Measurements from ENCODE around the gene MARK3. TPM values are rescaled to one million over a fixed set of nuclear protein-coding genes. Genes with fewer than 3 reads are reported as not detected.

The MARK3 gene
- total and polyA plus RNA-seq, 2 donors (not counting 1 experiment from before 2014, with no cell fraction given) = 73.0 to 142 TPM

DNA sequence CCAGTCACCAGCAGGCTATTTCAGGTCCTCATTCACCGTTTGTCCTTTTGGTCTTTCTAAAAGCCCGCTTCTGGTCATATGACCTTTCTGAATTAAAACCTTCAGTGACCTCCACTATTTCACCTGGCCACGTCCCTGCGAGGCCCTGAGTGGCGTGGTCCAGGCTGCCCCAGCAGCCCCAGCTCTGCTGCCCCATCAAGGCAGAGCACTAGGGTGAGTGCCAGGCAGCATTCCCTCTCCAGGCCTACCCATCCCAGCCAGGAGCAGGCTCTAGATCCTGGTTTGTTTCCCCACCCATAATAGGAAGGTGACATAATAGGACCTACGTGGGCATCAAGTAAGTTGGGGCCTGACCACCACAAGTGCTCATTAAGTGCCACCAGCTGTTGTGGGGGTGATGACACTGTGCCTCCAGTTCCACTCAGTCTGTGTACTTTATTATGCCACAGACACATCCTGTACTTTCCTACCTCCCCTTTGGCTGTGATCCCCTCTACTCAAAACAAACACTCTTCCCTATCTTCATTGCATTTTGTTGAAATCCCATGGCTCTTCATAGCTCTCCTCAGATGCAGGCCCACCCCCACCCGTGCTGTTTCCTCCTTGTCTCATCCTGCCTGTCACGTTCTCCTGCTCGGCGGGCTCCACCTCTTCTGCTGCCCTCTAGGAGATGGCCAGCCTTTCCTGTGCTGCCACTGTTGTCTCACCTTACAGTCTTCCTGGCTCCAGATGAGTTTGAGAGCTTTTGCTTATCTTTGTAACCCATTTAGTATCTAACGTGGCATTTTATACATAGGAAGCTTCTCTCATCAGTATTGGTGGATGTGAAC lies 116.0 kb downstream of the MARK3 start:
- ATAC-seq (ENCODE audit: low read depth) (no peak), DNase-seq (no peak)
- intact Hi-C loops (cut with micrococcal nuclease) = no loop called here
- no peaks in the 10 kb centered on the region for H3K4me1 ChIP-seq (ENCODE audit: control insufficient read depth in 2 of 2, insufficient read depth in 2 of 2, low read length in 2 of 2)
- no peaks in the 10 kb centered on the region for H3K9me3 Mint-ChIP-seq (ENCODE audit: insufficient read depth)
- TF ChIP-seq, protein P1, sequence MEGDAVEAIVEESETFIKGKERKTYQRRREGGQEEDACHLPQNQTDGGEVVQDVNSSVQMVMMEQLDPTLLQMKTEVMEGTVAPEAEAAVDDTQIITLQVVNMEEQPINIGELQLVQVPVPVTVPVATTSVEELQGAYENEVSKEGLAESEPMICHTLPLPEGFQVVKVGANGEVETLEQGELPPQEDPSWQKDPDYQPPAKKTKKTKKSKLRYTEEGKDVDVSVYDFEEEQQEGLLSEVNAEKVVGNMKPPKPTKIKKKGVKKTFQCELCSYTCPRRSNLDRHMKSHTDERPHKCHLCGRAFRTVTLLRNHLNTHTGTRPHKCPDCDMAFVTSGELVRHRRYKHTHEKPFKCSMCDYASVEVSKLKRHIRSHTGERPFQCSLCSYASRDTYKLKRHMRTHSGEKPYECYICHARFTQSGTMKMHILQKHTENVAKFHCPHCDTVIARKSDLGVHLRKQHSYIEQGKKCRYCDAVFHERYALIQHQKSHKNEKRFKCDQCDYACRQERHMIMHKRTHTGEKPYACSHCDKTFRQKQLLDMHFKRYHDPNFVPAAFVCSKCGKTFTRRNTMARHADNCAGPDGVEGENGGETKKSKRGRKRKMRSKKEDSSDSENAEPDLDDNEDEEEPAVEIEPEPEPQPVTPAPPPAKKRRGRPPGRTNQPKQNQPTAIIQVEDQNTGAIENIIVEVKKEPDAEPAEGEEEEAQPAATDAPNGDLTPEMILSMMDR (IDR thresholded peaks at IDR 0.05) = no peak
- no peak for TF ChIP-seq EZH2 (IDR thresholded peaks at IDR 0.05; ENCODE audit: borderline replicate concordance, insufficient read depth, low read depth, low read length, poor library complexity, severe bottlenecking)
- no peaks in the 10 kb centered on the region for H3K9me3 ChIP-seq (ENCODE audit: control extremely low read depth in 1 of 3, control insufficient read depth in 2 of 3, insufficient read depth in 1 of 3, low read length in 2 of 3)
- H3K4me2 ChIP-seq (replicated peaks; ENCODE audit: low read depth, low read length, poor library complexity, severe bottlenecking) = no peak overlapping the region
- H3K79me2 ChIP-seq (ENCODE audit: control insufficient read depth, insufficient read depth, low read length) = no peaks in the 10 kb centered on the region
- CTCF ChIA-PET = interaction anchor here (0.8 to 3.2 kb wide), 8 partner anchors 10 to 45 kb away, joined by 3 to 19 read pairs (median 8); no protein-coding TSS in a partner anchor
- POLR2A ChIA-PET = no interaction called here
- no peaks in the 10 kb centered on the region for H3K27me3 Mint-ChIP-seq
- H3K4me3 ChIP-seq (ENCODE audit: control extremely low read depth in 1 of 5, extremely low read depth in 1 of 5, insufficient read depth in 1 of 5, low read depth in 2 of 5, low read length in 4 of 5) = no peak overlapping the region
- peaks cover 2 to 60% of the 10 kb centered on the region in 2 experiments for H3K36me3 ChIP-seq (replicated peaks in 1 of 2; ENCODE audit: control extremely low read depth in 1 of 2, control insufficient read depth in 1 of 2, extremely low read depth in 1 of 2, insufficient read depth in 2 of 2, low read length in 1 of 2)
- H3K27ac ChIP-seq (ENCODE audit: low read length in 2 of 2) = no peak overlapping the region
- H2AFZ ChIP-seq (ENCODE audit: insufficient read depth, low read depth, low read length, poor library complexity, severe bottlenecking) = no peak overlapping the region
- H3K27me3 ChIP-seq (replicated peaks in 1 of 4; ENCODE audit: control extremely low read depth in 1 of 4, control insufficient read depth in 3 of 4, insufficient read depth in 4 of 4, low read length in 3 of 4) = no peaks in the 10 kb centered on the region
- no peak overlapping the region for H3K9ac ChIP-seq (ENCODE audit: low read length)
- H3K4me1 Mint-ChIP-seq = peaks cover 8% of the 10 kb centered on the region
- 90% methylated on average over 10 of the region's 11 CpGs for WGBS (ENCODE audit: insufficient coverage)
- peaks cover 10% of the 10 kb centered on the region for H4K20me1 ChIP-seq (ENCODE audit: control insufficient read depth, insufficient read depth, low read length, poor library complexity, severe bottlenecking)
- H3K4me3 Mint-ChIP-seq = no peak overlapping the region
- H3K27ac Mint-ChIP-seq = no peak overlapping the region

Measured in B cell (primary cell).